22Rv1 (cell line): ENCODE measurements around the gene ZNF792.

Source experiments
- ZFX ChIP-seq: fragments of 450-650 bp; IDR thresholded peaks from 2 replicates; pipeline ENCODE4 v1.6.1; 2017; ENCODE audit warnings: antibody characterized with exemption, borderline replicate concordance
- TF ChIP-seq, protein P1 (sequence below): fragments of 450-650 bp; IDR thresholded peaks from 2 replicates; pipeline ENCODE4 v1.5.1; 2017; ENCODE audit warnings: mild to moderate bottlenecking

DNA sequence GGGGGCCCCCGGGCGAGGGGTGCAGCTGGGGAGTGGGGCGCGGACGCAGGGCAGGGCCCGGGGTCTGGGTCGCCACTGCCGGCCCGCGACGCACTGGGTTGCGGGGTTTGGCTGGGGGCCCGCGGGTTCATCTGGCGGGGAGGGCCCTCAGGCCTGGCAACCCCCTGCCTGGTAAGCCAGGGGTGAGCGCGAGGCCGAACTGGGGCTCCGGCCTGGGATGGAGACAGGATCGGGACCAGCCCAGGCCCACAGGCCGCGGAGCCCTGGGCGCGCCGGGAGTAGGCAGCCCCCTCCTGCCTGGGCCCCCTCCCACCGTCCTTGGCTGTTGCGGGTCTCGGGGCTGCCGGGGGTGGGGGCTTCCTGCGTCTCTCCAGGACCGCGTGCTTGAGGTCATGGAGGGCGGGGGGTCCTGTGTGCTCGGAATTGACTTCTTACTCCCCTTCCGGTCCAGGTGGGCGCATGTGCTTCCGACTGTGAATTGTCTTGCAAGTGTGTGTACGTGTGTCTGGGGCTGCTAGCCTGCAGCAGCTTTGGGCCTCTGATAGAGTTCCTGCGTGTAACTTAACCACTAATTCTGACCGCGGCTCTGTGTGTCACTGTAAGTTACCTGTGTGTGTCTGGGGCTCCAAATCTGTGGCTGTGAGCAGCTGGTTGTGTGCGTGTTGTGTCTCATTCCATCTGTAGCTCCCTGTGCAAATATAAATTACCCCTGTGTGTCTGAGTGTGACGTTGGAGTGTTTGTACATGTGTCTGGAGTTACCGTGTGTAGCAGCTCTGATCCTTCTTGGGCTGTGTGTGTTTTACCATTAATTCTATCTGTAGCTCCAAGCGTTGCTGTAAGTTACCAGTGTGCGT lies 36.8 kb upstream of the ZNF792 start:
- TF ChIP-seq, protein P1, sequence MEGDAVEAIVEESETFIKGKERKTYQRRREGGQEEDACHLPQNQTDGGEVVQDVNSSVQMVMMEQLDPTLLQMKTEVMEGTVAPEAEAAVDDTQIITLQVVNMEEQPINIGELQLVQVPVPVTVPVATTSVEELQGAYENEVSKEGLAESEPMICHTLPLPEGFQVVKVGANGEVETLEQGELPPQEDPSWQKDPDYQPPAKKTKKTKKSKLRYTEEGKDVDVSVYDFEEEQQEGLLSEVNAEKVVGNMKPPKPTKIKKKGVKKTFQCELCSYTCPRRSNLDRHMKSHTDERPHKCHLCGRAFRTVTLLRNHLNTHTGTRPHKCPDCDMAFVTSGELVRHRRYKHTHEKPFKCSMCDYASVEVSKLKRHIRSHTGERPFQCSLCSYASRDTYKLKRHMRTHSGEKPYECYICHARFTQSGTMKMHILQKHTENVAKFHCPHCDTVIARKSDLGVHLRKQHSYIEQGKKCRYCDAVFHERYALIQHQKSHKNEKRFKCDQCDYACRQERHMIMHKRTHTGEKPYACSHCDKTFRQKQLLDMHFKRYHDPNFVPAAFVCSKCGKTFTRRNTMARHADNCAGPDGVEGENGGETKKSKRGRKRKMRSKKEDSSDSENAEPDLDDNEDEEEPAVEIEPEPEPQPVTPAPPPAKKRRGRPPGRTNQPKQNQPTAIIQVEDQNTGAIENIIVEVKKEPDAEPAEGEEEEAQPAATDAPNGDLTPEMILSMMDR = no peak
- no peak for TF ChIP-seq ZFX
